ENCODE data around the gene CASP7.

DNA sequence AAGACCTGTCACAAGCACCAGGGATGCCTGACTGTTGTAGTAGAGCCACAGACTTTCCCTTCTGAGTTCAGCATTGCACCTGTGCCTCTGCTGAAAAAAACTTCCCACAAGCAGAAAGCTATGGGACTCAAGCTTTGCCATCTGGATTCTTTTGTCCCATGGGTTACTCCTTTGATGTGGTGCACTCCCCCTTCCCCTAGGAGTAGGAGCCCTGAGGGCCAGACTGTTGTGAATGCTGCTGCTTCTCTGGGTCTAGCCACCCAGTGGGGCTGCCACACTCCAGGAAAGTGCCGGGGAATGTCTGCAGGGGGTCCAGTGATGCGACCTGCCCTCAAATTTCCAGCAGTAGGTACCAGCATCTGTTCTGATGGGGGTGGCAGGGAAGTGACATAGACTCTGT lies 11.7 kb downstream of the CASP7 start:
- TF ChIP-seq BHLHE40 (IDR thresholded peaks at IDR 0.05; ENCODE audit: borderline replicate concordance), result no peak
- TF ChIP-seq ARNT (IDR thresholded peaks at IDR 0.05), result no peak
- TF ChIP-seq SP1 (IDR thresholded peaks at IDR 0.05), result no peak
- no peak for TF ChIP-seq SUZ12 (IDR thresholded peaks at IDR 0.05)
- TF ChIP-seq CTBP1 (IDR thresholded peaks at IDR 0.05; ENCODE audit: borderline replicate concordance), result no peak
- no peak for TF ChIP-seq ZNF384 (IDR thresholded peaks at IDR 0.05)
- no peak for TF ChIP-seq PKNOX1 (IDR thresholded peaks at IDR 0.05)
